Vagina (tissue), 2 donors: ENCODE results near the gene STK11IP. TPM values are rescaled to one million over a fixed set of nuclear protein-coding genes. Genes with fewer than 3 reads are reported as not detected.

ENCODE experiments used
- DNase-seq, 2 donors: peaks; one replicate each; pipeline ENCODE4 v3.0.0-alpha.2; 2017; ENCODE audit errors: extremely low spot score in 2 of 2
- H3K27ac ChIP-seq: fragments of 200-600 bp; sonication (generic); one replicate; pipeline ENCODE4 v1.5.1; 2019
- H3K27me3 ChIP-seq: fragments of 200-600 bp; sonication (generic); one replicate; pipeline ENCODE4 v1.5.1; 2019
- H3K36me3 ChIP-seq, 2 donors: fragments of 200-600 bp; sonication (generic); one replicate each; pipeline ENCODE4 v1.5.1; 2017 to 2019
- H3K4me1 ChIP-seq: fragments of 200-600 bp; sonication (generic); one replicate; pipeline ENCODE4 v1.5.1; 2019
- H3K4me3 ChIP-seq, 2 donors: fragments of 200-600 bp; sonication (generic); 1 replicate in 1 of 2; 2 replicates in 1 of 2; pipeline ENCODE4 v1.5.1; 2016 to 2019
- H3K9me3 ChIP-seq: fragments of 200-600 bp; sonication (generic); one replicate; pipeline ENCODE4 v1.5.1; 2019
- CTCF ChIP-seq, 3 experiments: fragments of 450-650 bp in 2 of 3; fragments of 200-600 bp in 1 of 3; sonication (generic) in 1 of 3; IDR thresholded peaks; one replicate each; pipeline ENCODE4 v1.5.1; 2017 to 2019; ENCODE audit warnings: antibody characterized with exemption in 3 of 3, mild to moderate bottlenecking in 2 of 3, moderate library complexity in 2 of 3
- POLR2A ChIP-seq, 2 donors: fragments of 450-650 bp; IDR thresholded peaks; one replicate each; pipeline ENCODE4 v1.6.1; 2017; ENCODE audit warnings: antibody characterized with exemption in 2 of 2, mild to moderate bottlenecking in 2 of 2, moderate library complexity in 2 of 2
- POLR2AphosphoS5 ChIP-seq, 2 donors: sonication (generic); formaldehyde crosslinking; IDR thresholded peaks; one replicate each; pipeline ENCODE4 v1.9.0; 2017; ENCODE audit warnings: antibody characterized with exemption in 2 of 2, mild to moderate bottlenecking in 2 of 2, low read depth in 1 of 2; ENCODE audit not compliant: insufficient read depth in 1 of 2
- intact Hi-C: fragments of 100-400 bp; cut with DNase I; formaldehyde crosslinking; loops from one replicate; pipeline ENCODE4 v1.15.1; 2023
- total RNA-seq: library from RNA; depleted of rRNA; stranded (reverse); fragments of >200 nt; gene quantifications from one replicate; pipeline ENCODE4 v1.2.3, GENCODE V29; 2016

Gene STK11IP
- total RNA-seq, 1 donor from 2014 or later: 11.3 TPM

DNA sequence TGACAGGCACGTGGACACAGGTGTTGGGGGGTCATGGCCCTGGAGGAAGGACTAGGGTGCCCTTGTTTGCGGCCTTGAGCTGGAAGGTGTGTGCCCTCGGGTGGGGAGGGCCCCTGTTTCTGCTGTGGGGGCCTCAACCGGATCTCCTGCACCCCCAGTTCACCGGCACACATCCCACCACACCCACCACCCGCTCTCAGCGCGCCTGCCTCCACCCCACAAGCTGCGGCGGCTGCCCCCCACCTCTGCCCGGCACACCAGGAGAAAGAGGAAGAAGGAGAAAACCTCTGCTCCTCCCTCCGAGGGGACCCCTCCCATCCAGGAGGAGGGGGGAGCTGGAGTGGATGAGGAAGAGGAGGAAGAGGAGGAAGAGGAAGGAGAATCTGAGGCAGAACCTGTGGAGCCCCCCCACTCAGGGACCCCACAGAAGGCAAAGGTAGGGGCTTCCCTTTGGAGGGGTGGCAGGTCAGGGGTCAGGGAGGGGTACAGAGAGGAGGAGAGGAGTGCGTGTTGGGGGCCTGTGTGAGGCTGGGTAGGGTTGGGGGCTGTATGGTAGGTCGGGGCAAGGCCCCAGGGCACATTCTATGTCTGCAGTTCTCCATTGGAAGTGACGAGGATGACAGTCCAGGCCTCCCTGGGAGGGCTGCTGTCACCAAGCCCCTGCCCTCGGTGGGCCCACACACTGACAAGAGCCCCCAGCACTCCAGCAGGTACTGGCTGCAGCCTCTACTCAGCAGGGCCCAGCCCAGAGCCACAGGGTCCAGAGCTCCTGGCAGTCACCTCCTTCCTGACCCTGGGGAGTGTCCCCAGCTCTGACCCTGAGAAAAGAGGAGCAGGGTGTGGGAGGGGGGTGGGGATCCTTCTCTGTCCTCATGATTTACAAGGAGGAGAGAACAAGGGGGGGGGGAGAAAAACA is 31.6 kb downstream of the STK11IP start:
- H3K36me3 ChIP-seq: no peaks in the 10 kb centered on the region
- peaks cover 12% of the 10 kb centered on the region for H3K4me1 ChIP-seq
- no peaks in the 10 kb centered on the region for H3K27me3 ChIP-seq
- no peak overlapping the region for H3K27ac ChIP-seq
- no peaks in the 10 kb centered on the region for H3K9me3 ChIP-seq
- no peak for DNase-seq
- no peak overlapping the region for H3K4me3 ChIP-seq
- intact Hi-C loops: no loop called here
- TF ChIP-seq CTCF (IDR thresholded peaks at IDR 0.05): no peak
- no peak for TF ChIP-seq POLR2AphosphoS5 (IDR thresholded peaks at IDR 0.05; ENCODE audit: insufficient read depth in 1 of 2, low read depth in 1 of 2)
- no peak for TF ChIP-seq POLR2A (IDR thresholded peaks at IDR 0.05)

DNA sequence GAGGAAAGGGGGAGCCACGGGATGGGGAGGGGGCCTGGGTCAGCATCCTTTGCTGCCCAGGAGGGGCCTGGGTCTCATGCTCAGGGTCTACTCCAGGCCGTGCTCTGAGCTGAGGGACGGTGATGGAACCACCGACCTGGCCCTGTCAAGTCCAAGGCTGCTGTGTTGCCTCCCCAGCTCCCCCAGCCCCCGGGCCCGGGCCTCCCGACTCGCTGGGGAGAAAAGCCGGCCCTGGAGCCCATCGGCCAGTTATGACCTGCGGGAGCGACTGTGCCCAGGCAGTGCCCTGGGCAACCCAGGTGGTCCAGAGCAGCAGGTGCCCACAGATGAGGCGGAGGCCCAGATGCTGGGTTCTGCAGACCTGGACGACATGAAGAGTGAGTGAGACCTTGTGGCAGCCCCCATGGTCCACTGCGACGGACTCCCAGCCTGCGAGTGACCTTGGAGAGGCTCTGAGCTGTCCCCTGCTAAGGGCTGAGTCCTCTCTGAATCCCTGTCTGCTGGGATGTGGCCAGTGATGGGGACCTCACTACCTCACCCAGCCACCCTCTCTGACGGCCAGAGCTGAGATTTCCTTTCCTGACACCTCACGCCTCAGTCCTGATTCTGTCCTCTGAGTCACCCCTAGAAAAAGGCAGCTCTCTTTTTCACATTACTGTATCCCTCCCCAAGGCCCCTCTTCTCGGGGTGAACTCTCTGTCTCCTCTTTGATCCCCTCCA is 32.5 kb downstream of the STK11IP start:
- no peaks in the 10 kb centered on the region for H3K36me3 ChIP-seq
- H3K4me1 ChIP-seq: peaks cover 12% of the 10 kb centered on the region
- H3K9me3 ChIP-seq: no peaks in the 10 kb centered on the region
- H3K27me3 ChIP-seq: no peaks in the 10 kb centered on the region
- no peak overlapping the region for H3K27ac ChIP-seq
- no peak for DNase-seq
- H3K4me3 ChIP-seq: no peak overlapping the region
- TF ChIP-seq POLR2A (IDR thresholded peaks at IDR 0.05) (no peak), CTCF (IDR thresholded peaks at IDR 0.05) (no peak), POLR2AphosphoS5 (IDR thresholded peaks at IDR 0.05; ENCODE audit: insufficient read depth in 1 of 2, low read depth in 1 of 2) (no peak)
- intact Hi-C loops: no loop called here

- intact Hi-C loops: no loop called here
- H3K27me3 ChIP-seq: no peaks in the 10 kb centered on the region
- no peaks in the 10 kb centered on the region for H3K36me3 ChIP-seq
- TF ChIP-seq POLR2A (IDR thresholded peaks at IDR 0.05) (no peak), POLR2AphosphoS5 (IDR thresholded peaks at IDR 0.05; ENCODE audit: insufficient read depth in 1 of 2, low read depth in 1 of 2) (no peak)
- no peaks in the 10 kb centered on the region for H3K9me3 ChIP-seq
- H3K4me3 ChIP-seq: no peak overlapping the region
- no peak for DNase-seq
- no peak overlapping the region for H3K27ac ChIP-seq
- H3K4me1 ChIP-seq: peaks cover 12% of the 10 kb centered on the region
Observed at GRCh38 chr2:219630770-219631405, 33.2 kb downstream of the STK11IP start.

DNA sequence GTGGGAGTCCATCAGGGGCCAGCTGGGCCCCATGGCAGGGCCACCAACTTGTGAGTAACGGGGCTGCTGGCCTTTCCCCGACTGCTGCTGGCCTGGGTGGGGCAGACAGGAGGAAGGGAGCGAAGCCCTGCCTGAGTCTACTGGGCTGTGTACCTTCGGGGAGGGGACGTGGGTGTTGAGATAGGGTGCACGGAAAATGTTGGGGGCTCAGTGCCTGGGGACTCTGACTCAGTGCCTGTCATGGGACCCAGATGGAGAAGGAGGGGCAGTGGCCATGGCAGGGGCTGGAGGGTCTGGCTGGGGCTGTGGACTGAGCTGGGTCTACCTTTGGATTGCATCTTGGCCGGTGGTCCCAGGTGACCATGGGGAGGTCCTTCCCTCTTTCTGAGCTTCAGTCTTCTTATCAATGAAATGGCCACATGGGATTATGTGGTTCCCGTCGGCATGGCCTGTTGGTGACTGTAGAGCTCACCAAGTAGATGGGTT is 33.8 kb downstream of the STK11IP start:
- no peak overlapping the region for H3K4me3 ChIP-seq
- H3K27ac ChIP-seq: no peak overlapping the region
- TF ChIP-seq POLR2A (IDR thresholded peaks at IDR 0.05) (no peak), POLR2AphosphoS5 (IDR thresholded peaks at IDR 0.05; ENCODE audit: insufficient read depth in 1 of 2, low read depth in 1 of 2) (no peak), CTCF (IDR thresholded peaks at IDR 0.05) (no peak)
- no peak for DNase-seq
- H3K27me3 ChIP-seq: no peaks in the 10 kb centered on the region
- H3K9me3 ChIP-seq: no peaks in the 10 kb centered on the region
- intact Hi-C loops: no loop called here
- no peaks in the 10 kb centered on the region for H3K36me3 ChIP-seq
- peaks cover 12% of the 10 kb centered on the region for H3K4me1 ChIP-seq
